GM21526 (cell line): Measurements from ENCODE around the gene ANO8.
"Not testable (repeated sequence)": the region's sequence is repeated elsewhere in the genome, so short reads cannot be mapped to it uniquely, and the experiment has no call there.

Source experiments
- ATAC-seq: cut with Tn5 transposase; IDR thresholded peaks from one replicate; pipeline ENCODE4 v1.9.1; 2021; ENCODE audit warnings: moderate library complexity; ENCODE audit not compliant: unreplicated experiment, low FRiP score

Gene ANO8

GRCh38 chr19:17294051-17294891, 40.4 kb downstream of the ANO8 start:
- no peak for ATAC-seq

GRCh38 chr19:17293605-17294004, 41.0 kb downstream of the ANO8 start:
- ATAC-seq: no peak

DNA sequence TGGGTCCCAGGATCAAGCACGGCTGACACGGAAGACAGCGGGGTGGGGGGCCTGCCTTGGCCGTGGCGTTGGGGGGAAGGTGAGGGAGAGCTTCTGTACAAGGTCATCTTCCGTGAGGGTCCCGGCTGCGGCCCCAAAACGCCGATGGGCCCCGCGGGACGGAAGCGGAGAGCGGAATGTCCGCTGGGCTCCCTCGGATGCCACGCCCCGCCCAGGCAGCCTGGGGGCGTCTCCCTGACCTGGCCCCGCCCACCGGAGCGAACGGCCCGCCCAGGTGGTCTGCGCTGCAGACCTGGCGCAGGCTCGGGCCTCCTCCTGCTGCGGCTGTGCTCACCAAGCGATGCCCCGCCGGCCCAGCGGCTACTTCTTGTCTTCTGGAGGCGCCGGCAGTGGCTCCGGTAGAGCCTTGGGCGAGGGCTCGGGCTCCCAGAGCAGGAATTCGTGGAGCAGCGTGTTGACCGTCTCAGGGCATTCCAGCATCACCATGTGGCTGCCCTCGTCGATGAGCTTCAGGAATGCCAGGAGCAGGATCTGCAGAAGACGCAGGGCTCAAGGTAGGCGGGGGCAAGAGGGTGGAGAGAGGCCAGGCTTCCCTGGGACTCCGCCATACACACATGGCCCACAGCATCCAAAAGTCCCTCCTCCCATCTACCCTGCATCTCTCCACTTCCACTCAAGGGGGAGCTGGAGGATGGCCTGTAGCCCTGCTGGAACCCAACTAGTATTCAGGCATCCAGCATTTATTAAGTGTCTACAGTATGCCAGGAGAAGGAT, 42.2 kb downstream of the ANO8 start:
- peak; percentile 51 for ATAC-seq

- ATAC-seq: no peak
These were observed 45.2 kb downstream of the ANO8 start for GRCh38 chr19:17289489-17289888.

GRCh38 chr19:17286752-17287151, 47.9 kb downstream of the ANO8 start:
- no peak for ATAC-seq

GRCh38 chr19:17286263-17286662, 48.4 kb downstream of the ANO8 start:
- no peak for ATAC-seq

- ATAC-seq: no peak
These were observed 49.1 kb downstream of the ANO8 start for GRCh38 chr19:17285415-17286135.

DNA sequence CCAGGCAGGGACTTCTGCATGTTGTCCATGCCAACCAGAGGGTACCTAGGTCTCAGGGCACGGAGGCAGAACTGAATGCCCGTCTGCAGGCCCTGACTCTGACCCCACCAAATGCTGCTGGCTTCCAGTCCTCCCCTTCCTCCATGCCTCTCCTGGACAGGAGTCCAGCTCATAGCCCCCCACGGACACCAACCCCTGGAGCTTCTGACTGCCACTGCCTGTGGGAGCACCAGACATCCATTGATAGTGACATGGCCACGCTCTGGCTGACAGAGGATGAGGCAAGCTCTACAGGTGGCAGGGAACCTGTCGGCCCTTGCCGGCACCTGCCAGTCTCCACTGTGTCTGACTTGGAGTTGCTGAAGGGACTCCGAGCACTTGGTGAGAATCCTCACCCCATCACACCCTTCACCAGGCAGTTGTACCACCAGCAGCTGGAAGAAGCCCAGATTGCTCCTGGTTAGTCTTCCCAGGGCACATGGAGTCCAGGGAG, 51.1 kb downstream of the ANO8 start:
- ATAC-seq: no peak

DNA sequence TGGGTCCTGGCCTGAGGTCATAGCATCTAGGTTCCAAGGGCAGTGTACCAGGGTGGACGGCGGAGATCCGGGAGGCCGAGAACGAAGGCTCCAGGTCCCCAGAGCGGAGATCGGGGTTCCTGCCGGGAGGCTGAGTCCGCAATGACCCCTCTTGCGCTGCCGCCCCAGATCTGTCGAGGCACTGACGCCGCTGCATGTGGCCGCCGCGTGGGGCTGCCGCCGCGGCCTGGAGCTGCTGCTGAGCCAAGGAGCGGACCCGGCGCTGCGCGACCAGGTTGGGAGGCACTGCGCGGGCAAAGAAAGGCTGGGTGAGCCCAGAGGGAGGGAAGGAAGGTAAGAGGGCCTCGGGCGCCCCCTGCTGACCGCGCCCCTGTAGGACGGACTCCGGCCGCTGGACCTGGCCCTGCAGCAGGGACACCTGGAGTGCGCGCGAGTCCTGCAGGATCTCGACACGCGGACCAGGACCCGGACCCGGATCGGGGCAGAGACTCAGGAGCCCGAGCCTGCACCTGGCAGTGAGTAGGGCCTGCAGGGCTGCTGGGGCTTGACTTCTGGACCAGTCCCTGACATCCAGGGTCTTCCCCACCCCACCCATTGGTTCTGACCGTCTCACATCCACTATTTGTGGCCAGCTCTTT, 52.0 kb downstream of the ANO8 start:
- peak; percentile 54 for ATAC-seq

DNA sequence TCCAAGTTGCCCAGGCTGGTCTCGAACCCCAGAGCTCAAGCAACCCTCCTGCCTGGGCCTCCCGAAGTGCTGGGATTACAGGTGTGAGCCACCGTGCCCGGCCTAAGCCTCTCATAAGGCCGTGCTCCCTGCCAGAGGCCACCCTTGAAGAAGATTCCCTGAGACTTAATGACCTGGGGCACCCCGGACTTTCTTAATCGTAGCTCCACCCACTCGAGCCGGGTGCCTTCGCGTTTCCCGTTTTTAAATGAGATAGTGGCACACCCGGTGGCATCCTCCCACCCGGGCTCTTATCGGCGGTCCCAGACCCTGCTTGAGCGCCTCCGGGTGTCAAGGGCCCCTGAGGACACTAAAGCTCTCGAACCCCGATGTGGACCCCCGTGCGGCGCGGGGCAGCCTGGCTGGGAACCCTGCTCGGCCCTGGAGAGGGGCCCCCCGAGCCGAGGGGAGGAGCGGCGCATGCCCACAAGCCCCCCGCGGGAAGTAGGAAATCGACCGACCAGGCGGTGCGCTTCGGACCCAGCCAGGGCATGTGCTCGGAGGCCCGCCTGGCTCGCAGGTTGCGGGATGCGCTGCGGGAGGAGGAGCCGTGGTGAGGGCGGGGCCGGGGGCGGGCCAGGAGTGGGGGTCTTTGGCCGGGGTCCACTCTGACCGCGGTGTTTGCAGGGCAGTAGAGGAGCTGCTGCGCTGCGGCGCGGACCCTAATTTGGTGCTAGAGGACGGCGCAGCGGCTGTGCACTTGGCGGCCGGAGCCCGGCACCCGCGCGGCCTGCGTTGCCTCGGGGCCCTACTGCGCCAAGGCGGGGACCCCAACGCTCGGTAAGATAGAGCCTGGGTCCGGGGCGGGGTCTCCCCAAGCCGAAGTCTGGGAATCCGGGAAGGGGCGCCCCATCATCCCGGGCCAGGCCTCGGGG, 53.0 kb downstream of the ANO8 start, which contains the start of gene ANKLE1:
Gene ANKLE1 (plus strand): TSS at position 511 of the 914 bp plus-strand sequence. CDS start 20 bp downstream, at position 531.
- ATAC-seq: no peak

GRCh38 chr19:17279436-17279835, 55.2 kb downstream of the ANO8 start:
- ATAC-seq: no peak

DNA sequence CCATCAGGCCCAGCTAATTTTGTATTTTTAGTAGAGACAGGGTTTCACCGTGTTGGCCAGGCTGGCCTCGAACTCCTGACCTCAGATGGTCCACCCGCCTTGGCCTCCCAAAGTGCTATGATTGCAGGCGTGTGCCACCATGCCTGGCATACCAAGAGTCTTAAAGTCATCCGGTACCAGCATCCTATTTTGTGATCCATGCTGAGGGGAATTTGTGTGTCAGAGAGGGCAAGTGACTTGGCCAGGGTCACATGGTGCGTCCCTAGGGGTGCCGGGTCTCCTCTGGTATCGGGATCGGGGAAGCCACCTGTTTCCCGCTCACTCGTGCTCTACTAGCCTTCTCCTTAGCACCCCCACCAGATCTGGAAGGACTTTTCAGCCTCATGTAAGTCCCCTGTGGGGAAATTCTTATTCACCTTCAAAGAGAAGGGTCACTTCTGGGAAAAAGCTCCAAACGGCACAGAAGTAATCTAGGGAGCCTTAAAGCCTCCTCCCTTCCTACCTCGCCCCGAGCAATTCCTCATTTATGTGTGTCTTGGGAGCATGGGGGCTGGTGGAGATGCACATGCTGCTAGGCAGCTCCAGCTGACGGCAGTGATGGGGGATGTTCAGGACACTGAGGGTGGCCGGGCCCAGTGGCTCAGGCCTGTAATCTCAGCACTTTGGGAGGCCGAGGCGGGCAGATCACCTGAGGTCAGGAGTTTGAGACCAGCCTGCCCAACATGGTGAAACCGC, 59.0 kb downstream of the ANO8 start:
- no peak for ATAC-seq

DNA sequence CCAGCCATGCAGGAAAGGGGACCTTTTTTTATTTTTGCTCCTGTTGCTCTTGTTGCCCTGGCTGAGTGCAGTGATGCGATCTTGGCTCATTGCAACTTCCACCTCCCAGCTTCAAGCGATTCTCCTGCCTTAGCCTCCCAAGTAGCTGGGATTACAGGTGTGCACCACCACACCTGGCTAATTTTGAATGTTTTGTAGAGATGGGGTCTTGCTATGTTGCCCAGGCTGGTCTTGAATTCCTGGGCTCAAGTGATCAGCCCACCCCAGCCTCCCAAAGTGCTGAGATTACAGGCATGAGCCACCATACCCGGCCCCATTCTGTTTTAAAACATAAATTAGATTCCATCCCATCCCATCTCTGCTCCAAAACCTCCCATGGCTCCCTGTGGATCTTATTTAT, 59.8 kb downstream of the ANO8 start:
- ATAC-seq: not testable (repeated sequence)
